TTC549 (cell line): Measurements from ENCODE around the gene RAB27A.
"Not testable (repeated sequence)": the region's sequence is repeated elsewhere in the genome, so short reads cannot be mapped to it uniquely, and the experiment has no call there.

Experiments
- FAIRE-seq: peaks from 2 replicates; lab custom pipeline; 2012; peaks lifted over from hg19 to GRCh38; lab: Jason Lieb, UNC

The RAB27A gene

GRCh38 chr15:55250392-55250791 is 39.2 kb downstream of the RAB27A start:
- no peak for FAIRE-seq

- not testable (repeated sequence) for FAIRE-seq
Observed at GRCh38 chr15:55249885-55250284, 39.7 kb downstream of the RAB27A start.

- FAIRE-seq: no peak
Observed at GRCh38 chr15:55248895-55249294, 40.7 kb downstream of the RAB27A start.

DNA sequence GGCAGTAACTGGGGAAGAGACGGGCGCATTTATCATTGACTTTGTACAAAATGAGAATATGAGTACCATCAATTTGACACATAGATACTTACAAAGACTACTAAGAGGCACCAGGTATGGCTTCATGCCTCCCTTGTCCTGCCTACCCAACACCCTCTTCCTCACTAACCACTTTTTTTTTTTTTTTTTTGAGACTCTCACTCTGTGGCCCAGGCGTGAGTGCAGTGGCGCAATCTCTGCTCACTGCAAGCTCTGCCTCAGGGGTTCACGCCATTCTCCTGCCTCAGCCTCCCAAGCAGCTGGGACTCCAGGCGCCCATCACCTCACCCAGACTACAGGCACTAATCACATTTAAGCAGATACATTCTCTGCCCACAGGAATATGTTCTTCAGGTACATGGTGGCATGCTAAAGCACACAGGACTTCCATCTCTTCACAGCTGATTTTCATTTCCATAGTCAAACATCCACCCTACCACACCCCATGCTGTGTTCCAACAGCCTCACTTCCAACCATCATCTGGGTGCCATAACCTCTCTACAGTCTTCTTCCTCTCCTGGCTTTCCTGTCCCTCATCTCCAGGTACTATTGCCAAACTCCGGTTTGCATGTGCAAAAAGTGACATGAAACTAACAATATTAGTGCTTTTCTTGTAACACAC is 41.7 kb downstream of the RAB27A start:
- FAIRE-seq: no peak

- FAIRE-seq: no peak
Observed at GRCh38 chr15:55247311-55247710, 42.3 kb downstream of the RAB27A start.

- FAIRE-seq: no peak
Observed at GRCh38 chr15:55246567-55246966, 43.0 kb downstream of the RAB27A start.

- no peak for FAIRE-seq
Observed at GRCh38 chr15:55245059-55245458, 44.6 kb downstream of the RAB27A start.

GRCh38 chr15:55241891-55242290 is 47.7 kb downstream of the RAB27A start:
- no peak for FAIRE-seq

- no peak for FAIRE-seq
Observed at GRCh38 chr15:55241186-55241585, 48.4 kb downstream of the RAB27A start.

DNA sequence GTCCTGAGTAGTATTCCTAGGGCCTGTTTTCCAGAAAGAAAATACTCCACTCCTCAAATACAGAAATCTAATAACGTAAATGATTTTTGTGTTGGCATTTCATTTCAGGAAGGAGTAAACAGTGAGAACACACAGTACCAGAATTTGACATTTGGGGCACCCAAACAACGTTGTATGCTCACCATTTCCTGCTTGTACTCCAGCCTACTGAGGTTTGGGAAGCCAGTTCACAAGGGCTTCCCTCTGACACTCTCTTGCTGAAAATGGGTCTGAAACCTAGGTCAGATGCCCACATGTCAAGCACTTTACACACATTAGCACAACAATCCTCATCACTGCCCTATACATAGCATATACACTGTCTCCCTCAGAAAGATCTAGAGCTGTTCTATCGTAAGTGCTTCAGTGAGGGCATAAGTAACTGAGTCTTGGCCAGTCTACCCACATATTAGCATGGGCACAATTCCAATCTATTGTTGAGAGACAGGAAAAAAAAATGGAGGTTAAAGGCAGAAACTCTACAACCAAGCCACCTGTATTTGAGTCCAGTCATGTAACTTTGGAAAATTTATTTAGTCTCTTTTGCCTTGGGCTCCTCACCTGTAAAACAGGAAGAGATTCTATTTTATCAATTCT is 49.4 kb downstream of the RAB27A start:
- FAIRE-seq: no peak

DNA sequence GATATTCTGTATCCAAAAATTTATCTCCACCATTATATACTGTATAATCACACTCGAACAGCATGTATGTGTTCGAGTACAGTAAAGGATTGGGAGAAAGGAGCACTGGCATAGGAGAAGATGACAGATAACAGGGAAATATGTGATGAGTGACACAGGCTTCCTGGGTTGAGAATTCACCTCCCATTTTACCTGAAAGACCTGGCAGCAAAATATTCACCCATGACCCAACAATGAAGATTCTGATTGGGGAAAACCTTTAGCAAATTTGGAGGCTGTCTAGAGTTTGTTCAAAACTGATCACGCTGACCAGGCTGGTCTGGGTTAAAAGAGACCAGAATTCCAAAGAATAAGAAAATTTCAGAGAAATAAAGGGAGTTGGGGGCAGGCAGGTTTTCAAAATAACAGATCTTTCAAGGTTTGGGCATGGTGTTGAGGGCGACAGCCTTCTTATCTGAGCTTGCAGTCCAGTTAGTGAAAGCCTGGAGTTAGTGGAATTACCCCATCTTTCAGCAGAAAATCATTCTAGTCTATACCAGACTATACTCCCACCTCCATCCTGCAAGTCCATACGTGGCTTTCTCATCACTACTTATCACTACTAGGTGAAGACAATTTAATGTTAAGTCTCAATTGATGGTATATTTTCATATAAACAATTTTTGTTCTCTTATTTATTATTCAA is 50.0 kb downstream of the RAB27A start:
- no peak for FAIRE-seq

- FAIRE-seq: no peak
Observed at GRCh38 chr15:55238877-55239276, 50.7 kb downstream of the RAB27A start.

DNA sequence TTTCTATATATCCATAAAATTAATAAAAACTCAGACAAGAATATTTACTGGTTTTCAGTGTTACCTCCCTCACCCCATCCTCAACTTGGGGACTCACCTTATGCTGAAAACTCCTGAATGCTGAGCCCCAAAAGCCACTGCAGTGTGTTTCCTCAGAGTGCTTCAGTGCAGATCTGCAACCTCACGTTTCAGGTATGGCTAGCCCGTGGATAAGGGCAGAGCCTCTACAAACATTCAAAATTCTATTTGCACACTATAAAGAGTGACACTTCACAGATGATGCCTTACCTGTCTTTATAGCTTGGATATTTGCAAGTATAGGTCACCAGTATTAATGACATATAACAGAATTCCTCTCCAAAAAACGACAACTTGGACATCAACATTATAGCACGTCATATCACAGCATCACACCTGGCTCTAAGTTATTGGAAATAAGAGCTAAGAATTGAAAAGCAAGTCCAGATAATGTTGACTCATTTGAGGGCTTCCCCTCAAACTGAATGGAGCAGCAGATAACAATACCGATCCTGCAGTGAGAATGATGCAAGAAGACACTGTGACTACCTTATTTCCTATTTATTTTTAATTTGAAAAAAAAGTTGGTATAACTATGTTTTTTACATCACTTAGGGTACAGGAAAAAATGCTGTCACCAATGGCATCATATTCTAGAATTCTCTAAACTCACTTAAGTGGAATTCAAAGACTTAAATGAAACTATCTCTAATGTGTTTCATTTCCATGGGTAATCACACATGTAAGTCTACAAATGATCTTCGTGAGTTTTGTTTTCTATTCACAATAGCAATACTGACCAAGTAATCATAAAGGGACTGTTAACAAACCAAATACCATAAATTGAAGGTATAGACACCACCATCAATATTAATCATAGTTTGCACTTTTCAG is 52.1 kb downstream of the RAB27A start:
- no peak for FAIRE-seq

DNA sequence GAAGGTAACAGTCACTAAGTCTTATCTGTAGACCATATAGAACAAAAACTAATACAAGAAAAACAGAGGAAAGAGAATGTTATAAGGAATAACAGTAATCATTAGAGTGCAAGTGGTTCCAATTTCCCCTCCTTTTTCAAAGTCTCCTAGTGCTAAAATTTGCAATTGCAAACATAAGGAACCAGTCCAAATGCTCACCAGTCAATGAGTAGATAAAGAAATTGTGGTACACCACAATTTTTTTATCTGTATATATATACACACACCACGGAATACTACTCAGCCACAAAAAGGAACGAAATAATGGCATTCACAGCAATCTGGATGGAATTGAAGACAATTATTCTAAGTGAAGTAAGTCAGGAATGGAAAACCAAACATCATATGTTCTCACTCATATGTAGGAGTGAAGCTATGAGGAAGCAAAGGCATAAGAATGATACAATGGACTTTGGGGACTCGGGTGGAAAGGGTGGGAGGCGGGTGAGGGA is 54.0 kb downstream of the RAB27A start:
- no peak for FAIRE-seq

DNA sequence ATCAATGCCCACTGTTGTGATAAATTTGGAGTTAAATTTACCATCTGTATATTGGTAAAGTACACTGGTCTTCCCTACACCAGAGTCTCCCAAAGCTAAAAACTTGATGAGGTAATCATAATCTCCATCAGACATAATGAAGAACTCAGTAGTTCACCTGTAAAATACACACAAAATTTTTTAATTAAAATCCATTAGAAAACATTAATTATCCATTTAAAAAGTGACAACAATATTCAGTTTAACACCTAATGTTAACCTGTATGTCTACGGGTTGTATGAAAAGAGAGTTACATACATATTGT is 54.9 kb downstream of the RAB27A start:
- FAIRE-seq: no peak

GRCh38 chr15:55234104-55234799 is 55.4 kb downstream of the RAB27A start:
- no peak for FAIRE-seq

DNA sequence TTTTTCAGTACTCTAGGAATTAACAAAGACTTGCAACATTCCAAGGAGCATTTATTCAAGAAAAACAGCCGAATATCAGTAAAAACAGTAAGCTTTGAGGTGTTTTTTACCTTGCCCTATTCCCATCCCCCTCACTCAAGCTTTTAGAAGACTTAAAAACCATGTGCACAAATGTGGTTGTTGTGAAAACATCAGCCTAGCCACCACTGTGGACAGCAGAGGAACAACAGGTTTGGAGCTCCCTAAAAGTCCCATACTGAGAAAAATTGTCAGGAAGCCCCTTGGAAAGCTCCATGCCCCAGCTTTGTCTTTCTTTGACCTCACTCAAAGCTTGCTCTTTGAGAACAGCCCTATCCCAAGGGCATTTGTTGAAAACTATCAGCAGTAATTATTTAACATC is 58.2 kb downstream of the RAB27A start:
- no peak for FAIRE-seq

- FAIRE-seq: no peak
Observed at GRCh38 chr15:55230953-55231352, 58.7 kb downstream of the RAB27A start.

GRCh38 chr15:55230051-55230670 is 59.5 kb downstream of the RAB27A start:
- FAIRE-seq: no peak

DNA sequence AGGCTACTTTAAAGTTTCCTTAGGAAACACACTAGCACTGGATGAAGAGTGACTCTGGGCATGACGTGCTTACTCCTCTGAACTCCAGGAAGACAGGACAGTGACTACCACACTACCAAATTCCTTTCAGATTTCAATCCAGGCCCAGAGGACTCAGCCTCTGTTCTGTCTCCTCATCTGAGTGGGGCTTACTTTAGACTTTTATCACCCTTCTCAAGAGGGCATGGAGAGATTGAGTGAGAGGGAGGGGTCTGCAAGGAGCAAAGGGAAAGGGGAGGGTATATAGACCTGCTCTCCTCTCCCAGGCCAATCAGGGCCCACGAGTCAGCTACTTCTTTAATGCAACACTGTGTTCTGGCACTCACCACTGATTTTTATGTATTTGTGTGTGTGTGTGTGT is 63.5 kb downstream of the RAB27A start:
- no peak for FAIRE-seq

DNA sequence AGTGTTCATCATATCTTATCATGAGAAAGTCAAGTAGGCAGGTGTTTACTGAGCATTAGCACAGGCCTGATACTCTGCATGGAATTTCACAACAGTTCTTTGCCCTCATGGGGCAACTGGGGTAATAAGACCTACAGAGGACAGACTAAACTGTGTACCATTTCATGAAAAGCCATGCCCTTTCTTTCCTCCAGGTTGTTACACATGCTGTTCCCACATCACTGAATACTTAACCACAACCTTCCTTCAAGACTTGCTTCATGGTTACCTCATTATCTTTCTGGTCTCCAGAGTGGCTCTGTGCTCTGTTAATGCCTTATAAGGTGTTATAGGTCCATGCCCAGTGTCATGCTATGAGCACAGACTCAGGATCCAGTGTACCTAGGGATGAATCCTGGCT is 64.7 kb downstream of the RAB27A start:
- no peak for FAIRE-seq

GRCh38 chr15:55222588-55222987 is 67.0 kb downstream of the RAB27A start:
- FAIRE-seq: no peak
